ENCODE measurements around the gene SH2D1A. TPM values are rescaled to one million over a fixed set of nuclear protein-coding genes. Genes with fewer than 3 reads are reported as not detected.

The SH2D1A gene
- total RNA-seq, 1 donor from 2014 or later = not detected

DNA sequence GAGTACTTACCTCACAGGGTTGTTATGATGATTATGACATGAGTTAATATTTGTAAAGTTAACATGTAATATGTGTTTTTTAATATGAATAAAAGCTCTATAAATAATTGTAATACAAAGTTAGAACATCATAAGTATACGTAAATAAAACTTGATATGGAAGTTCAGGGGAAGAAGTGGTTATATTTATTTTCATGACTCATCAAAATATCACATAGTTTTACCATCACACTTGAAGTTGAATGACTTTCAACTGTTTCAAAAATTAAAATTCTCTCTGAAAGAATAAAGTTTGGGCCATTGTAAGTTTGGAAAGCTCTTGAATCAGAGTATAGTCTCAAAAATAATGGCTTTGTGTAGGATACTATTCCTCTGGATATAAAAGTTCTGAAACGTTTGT lies 8.3 kb downstream of the SH2D1A start:
- Mint-ChIP-seq H3K27me3 (no peaks in the 10 kb centered on the region), H3K4me1 (ENCODE audit: low read depth) (no peaks in the 10 kb centered on the region), H3K4me3 (ENCODE audit: low read depth) (no peak overlapping the region), H3K9me3 (ENCODE audit: low read depth) (no peaks in the 10 kb centered on the region), H3K36me3 (ENCODE audit: insufficient read depth) (no peaks in the 10 kb centered on the region), H3K27ac (no peak overlapping the region)
- DNase-seq (ENCODE audit: low spot score, unreplicated experiment) = no peak
- TF ChIP-seq, protein P1, sequence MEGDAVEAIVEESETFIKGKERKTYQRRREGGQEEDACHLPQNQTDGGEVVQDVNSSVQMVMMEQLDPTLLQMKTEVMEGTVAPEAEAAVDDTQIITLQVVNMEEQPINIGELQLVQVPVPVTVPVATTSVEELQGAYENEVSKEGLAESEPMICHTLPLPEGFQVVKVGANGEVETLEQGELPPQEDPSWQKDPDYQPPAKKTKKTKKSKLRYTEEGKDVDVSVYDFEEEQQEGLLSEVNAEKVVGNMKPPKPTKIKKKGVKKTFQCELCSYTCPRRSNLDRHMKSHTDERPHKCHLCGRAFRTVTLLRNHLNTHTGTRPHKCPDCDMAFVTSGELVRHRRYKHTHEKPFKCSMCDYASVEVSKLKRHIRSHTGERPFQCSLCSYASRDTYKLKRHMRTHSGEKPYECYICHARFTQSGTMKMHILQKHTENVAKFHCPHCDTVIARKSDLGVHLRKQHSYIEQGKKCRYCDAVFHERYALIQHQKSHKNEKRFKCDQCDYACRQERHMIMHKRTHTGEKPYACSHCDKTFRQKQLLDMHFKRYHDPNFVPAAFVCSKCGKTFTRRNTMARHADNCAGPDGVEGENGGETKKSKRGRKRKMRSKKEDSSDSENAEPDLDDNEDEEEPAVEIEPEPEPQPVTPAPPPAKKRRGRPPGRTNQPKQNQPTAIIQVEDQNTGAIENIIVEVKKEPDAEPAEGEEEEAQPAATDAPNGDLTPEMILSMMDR (IDR thresholded peaks at IDR 0.05; ENCODE audit: unreplicated experiment) = no peak

DNA sequence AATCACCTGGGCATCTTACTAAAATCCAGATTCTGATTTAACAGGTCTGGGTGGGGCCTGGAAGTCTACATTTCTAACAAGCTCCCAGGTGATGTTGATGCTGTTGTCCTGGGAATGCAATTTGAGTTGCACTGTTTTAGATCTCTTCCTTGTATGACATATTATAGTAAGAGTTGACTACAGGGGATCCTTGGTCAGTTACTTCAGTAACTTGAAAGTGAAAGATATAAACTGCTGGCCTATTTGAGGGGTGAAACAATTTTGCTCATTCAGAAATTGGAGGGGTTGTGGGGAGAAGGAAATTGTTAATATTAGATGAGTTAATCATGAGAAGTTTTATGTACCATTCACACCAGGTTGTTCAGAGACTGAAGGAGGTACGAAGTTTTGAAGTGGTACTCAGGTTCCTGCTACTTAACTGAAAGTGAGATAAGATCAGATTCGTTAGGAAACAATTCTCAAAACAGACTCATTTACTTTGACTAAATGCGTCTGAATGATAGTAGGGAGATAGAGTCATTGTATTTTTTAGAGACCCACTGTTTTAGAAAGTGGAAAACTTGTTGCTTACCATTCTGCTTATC lies 12.5 kb downstream of the SH2D1A start:
- TF ChIP-seq, protein P1 (IDR thresholded peaks at IDR 0.05; ENCODE audit: unreplicated experiment) = no peak
- H3K27me3 Mint-ChIP-seq = no peaks in the 10 kb centered on the region

DNA sequence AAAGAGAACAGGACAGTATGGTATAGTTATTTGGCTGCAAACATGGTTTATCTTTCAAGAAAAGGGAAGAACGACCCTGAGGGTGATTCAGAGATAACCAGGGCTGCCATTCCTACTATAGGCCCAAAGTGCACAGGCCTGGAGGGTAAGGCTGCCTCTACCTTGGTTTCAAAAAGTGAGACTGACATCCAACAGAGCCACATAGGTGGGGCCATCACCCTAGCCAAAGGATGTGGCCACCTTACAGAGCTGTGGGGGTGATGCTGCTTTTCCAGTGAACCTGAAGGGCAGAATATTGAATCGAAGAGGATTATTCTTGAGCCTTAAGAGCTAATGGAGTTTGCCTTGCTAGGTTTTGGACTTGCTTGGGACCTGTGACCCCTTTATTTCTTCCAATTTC lies 15.7 kb downstream of the SH2D1A start:
- TF ChIP-seq, protein P1 (IDR thresholded peaks at IDR 0.05; ENCODE audit: unreplicated experiment) = no peak
- DNase-seq (ENCODE audit: low spot score, unreplicated experiment) = no peak
- Mint-ChIP-seq H3K27me3 (no peaks in the 10 kb centered on the region), H3K4me1 (ENCODE audit: low read depth) (peaks cover 5% of the 10 kb centered on the region), H3K27ac (no peak overlapping the region), H3K9me3 (ENCODE audit: low read depth) (peaks cover 4% of the 10 kb centered on the region), H3K36me3 (ENCODE audit: insufficient read depth) (no peaks in the 10 kb centered on the region), H3K4me3 (ENCODE audit: low read depth) (no peak overlapping the region)

More for the DNA sequence above, 12.5 kb downstream of the SH2D1A start:
- no peak for DNase-seq (ENCODE audit: low spot score, unreplicated experiment)
- H3K9me3 Mint-ChIP-seq (ENCODE audit: low read depth) = peaks cover 4% of the 10 kb centered on the region
- no peaks in the 10 kb centered on the region for H3K36me3 Mint-ChIP-seq (ENCODE audit: insufficient read depth)
- no peak overlapping the region for H3K27ac Mint-ChIP-seq
- peaks cover 2% of the 10 kb centered on the region for H3K4me1 Mint-ChIP-seq (ENCODE audit: low read depth)
- no peak overlapping the region for H3K4me3 Mint-ChIP-seq (ENCODE audit: low read depth)

DNA sequence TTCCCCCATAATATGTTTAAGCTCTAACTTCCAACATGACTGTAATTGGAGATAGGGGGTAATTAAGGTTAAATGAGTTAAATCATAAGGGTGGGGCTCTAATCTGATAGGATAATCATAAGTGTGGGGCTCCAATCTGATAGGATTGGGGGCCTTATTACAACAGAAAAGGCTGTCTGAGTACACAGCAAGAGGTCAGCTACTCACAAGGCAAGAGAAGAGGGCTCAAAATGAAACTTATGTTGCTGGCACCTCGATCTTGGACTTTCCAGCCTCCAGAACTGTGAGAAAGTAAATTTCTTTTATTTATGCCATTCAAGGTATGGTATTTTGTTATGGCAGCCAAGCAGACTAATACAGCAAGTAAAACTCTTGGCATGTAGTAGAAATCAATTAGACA lies 16.4 kb downstream of the SH2D1A start:
- Mint-ChIP-seq H3K36me3 (ENCODE audit: insufficient read depth) (no peaks in the 10 kb centered on the region), H3K9me3 (ENCODE audit: low read depth) (peaks cover 4% of the 10 kb centered on the region), H3K27me3 (no peaks in the 10 kb centered on the region), H3K4me1 (ENCODE audit: low read depth) (peaks cover 5% of the 10 kb centered on the region), H3K4me3 (ENCODE audit: low read depth) (no peak overlapping the region), H3K27ac (no peak overlapping the region)
- no peak for DNase-seq (ENCODE audit: low spot score, unreplicated experiment)
- TF ChIP-seq, protein P1 (IDR thresholded peaks at IDR 0.05; ENCODE audit: unreplicated experiment) = no peak

DNA sequence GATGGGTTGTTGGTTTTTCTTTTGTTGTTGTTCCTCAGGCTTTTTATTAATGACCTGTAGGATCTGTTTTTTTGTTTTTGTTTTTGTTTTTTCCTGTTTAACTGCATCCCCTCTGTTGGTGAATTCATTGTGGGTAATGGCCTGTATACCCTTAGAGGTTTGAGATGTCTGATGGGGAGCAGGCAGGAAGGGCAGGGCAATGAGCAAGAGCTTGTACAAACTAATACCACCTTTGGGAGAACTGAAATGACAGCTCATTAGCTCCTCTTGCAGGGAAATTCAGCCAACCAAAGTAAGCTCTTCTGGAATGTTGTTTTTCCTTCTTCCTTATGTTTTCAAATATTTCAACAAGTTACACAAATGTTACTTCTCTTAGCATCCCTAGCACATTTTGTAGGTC lies 23.4 kb downstream of the SH2D1A start:
- Mint-ChIP-seq H3K4me3 (ENCODE audit: low read depth) (no peak overlapping the region), H3K27ac (no peak overlapping the region), H3K4me1 (ENCODE audit: low read depth) (peaks cover 11% of the 10 kb centered on the region), H3K27me3 (no peaks in the 10 kb centered on the region), H3K9me3 (ENCODE audit: low read depth) (no peaks in the 10 kb centered on the region), H3K36me3 (ENCODE audit: insufficient read depth) (no peaks in the 10 kb centered on the region)
- no peak for DNase-seq (ENCODE audit: low spot score, unreplicated experiment)
- TF ChIP-seq, protein P1 (IDR thresholded peaks at IDR 0.05; ENCODE audit: unreplicated experiment) = no peak
